ENCODE measurements around the gene PPP1R12B. TPM values are rescaled to one million over a fixed set of nuclear protein-coding genes. Genes with fewer than 3 reads are reported as not detected.
"Not testable (repeated sequence)": the region's sequence is repeated elsewhere in the genome, so short reads cannot be mapped to it uniquely, and the experiment has no call there.

Gene PPP1R12B
- total RNA-seq, 2 donors from 2014 or later, result 420 to 821 TPM

DNA sequence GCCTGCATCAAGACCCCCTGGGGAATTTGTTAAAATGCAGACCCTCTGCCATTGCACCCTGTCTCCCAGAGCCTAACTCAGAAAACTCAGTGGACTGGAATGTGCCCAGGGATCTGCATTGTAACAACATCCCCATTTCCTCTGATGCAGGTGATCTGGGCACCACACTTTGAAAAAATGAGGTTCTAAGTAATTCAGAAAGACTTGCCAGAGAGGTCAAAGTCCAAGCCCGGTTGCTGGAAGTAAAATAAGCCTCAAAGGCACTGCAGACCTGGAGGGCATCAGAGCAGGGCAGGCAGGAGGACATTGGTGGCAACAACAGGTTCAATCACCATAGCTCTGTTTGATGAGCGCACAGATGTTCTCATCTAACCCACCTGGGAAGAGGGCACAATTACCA lies 271.0 kb downstream of the PPP1R12B start:
- peak overlapping the region in 1 of 2 donors; percentile 65 for H3K27ac ChIP-seq
- DNase-seq (ENCODE audit: low spot score), result no peak
- H3K4me3 ChIP-seq, result no peak overlapping the region
- no peaks in the 10 kb centered on the region for H3K36me3 ChIP-seq
- no peaks in the 10 kb centered on the region for H3K9me3 ChIP-seq
- peaks cover 0 to 54% of the 10 kb centered on the region in 2 donors for H3K4me1 ChIP-seq
- TF ChIP-seq, protein P1, sequence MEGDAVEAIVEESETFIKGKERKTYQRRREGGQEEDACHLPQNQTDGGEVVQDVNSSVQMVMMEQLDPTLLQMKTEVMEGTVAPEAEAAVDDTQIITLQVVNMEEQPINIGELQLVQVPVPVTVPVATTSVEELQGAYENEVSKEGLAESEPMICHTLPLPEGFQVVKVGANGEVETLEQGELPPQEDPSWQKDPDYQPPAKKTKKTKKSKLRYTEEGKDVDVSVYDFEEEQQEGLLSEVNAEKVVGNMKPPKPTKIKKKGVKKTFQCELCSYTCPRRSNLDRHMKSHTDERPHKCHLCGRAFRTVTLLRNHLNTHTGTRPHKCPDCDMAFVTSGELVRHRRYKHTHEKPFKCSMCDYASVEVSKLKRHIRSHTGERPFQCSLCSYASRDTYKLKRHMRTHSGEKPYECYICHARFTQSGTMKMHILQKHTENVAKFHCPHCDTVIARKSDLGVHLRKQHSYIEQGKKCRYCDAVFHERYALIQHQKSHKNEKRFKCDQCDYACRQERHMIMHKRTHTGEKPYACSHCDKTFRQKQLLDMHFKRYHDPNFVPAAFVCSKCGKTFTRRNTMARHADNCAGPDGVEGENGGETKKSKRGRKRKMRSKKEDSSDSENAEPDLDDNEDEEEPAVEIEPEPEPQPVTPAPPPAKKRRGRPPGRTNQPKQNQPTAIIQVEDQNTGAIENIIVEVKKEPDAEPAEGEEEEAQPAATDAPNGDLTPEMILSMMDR (IDR thresholded peaks at IDR 0.05), result no peak
- H3K27me3 ChIP-seq, result no peaks in the 10 kb centered on the region

DNA sequence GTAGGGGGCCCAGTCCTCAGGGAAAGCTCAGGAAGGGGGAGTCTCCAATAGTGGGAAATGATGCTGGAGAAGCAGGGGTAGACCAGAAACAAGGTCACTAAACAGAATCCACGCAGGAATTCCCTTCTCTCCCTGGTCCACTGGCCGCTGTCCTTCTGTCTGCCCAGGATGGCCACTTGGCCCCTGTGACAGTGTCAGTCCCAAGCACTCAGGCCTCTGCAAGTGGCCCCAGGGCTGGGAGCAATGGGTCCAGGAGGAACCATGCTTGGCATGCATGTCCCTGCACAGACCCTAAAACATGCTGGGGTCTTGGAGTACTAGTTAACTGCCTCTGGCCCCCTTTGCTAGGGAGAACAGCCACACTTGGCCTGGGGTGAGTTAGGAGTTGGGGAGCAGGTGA lies 271.5 kb downstream of the PPP1R12B start:
- DNase-seq (ENCODE audit: low spot score); H3K4me3 ChIP-seq; H3K36me3 ChIP-seq; H3K27me3 ChIP-seq; H3K27ac ChIP-seq; H3K9me3 ChIP-seq: not testable (repeated sequence)
- H3K4me1 ChIP-seq, result peaks cover 0 to 49% of the 10 kb centered on the region in 2 donors

DNA sequence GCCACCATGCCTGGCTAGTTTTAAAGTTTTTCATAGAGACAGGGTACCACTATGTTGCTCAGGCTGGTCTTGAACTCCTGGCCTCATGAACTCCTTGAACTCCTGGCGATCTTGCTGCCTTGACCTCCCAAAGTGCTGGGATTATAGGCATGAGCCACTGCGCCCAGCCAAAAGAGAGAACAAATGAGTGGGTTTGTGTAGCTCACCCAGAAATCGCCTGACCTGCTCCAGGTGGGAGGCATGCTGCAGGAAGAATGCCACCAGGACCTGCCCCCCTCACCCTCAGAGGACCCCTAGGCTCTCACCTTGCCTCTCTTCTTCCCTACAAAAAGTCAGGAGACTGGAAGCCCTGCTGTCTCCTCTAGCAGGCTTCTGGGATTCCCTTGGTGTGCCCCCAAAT lies 272.9 kb downstream of the PPP1R12B start:
- Histone ChIP-seq H3K4me3 (no peak overlapping the region), H3K27ac (no peak overlapping the region), H3K27me3 (no peaks in the 10 kb centered on the region), H3K9me3 (no peaks in the 10 kb centered on the region), H3K4me1 (peaks cover 0 to 44% of the 10 kb centered on the region in 2 donors), H3K36me3 (no peaks in the 10 kb centered on the region)
- TF ChIP-seq, protein P1 (IDR thresholded peaks at IDR 0.05), result no peak
- no peak for DNase-seq (ENCODE audit: low spot score)

DNA sequence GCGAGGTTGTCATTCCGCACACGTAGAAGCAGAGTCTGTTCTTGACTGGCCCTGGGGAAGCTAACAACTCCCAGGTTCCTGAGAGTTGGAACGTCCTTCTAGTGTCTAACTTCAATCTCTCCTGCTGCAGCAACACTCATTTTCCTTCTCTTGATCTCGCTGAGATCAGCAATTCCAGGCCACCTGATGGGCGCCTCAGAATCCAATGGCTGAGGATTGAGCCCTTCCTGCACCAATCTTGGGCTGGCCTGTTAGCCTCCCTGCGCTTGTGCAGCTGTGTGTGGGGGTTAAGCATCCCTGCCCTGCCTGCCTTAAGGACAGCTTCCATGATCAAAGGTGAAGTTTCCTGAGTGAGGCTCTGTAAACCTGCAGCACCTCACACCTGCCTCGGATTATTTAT lies 273.9 kb downstream of the PPP1R12B start:
- H3K4me1 ChIP-seq, result peaks cover 0 to 41% of the 10 kb centered on the region in 2 donors
- H3K36me3 ChIP-seq, result no peaks in the 10 kb centered on the region
- no peaks in the 10 kb centered on the region for H3K27me3 ChIP-seq
- no peak overlapping the region for H3K27ac ChIP-seq
- DNase-seq (ENCODE audit: low spot score), result no peak
- TF ChIP-seq, protein P1 (IDR thresholded peaks at IDR 0.05), result no peak
- no peak overlapping the region for H3K4me3 ChIP-seq
- no peaks in the 10 kb centered on the region for H3K9me3 ChIP-seq

DNA sequence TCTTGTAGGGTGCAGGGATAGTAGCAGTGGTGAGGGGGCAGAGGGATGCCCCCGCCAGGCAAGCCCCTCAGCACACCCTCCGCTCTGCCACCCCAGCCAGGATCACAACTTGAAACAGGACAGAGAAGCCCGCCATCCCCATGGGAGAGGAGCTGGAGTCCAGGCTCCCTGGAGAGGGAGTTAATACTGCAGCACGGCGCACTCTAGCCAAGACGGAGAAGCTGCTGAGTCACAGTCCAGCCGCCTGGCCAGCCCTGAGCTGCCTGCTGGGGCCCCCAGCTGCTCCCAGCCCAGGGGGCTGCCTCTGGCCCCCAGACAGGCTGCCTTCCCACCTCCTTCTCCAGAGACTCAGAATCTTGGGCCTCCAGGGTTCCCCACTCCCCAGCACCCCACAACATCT lies 274.6 kb downstream of the PPP1R12B start:
- DNase-seq (ENCODE audit: low spot score), result peak; percentile 64
- Histone ChIP-seq H3K4me1 (peaks cover 0 to 40% of the 10 kb centered on the region in 2 donors), H3K4me3 (no peak overlapping the region), H3K27ac (peak overlapping the region in 1 of 2 donors; percentile 5), H3K36me3 (no peaks in the 10 kb centered on the region), H3K9me3 (no peaks in the 10 kb centered on the region), H3K27me3 (no peaks in the 10 kb centered on the region)
- TF ChIP-seq, protein P1 (IDR thresholded peaks at IDR 0.05), result no peak

DNA sequence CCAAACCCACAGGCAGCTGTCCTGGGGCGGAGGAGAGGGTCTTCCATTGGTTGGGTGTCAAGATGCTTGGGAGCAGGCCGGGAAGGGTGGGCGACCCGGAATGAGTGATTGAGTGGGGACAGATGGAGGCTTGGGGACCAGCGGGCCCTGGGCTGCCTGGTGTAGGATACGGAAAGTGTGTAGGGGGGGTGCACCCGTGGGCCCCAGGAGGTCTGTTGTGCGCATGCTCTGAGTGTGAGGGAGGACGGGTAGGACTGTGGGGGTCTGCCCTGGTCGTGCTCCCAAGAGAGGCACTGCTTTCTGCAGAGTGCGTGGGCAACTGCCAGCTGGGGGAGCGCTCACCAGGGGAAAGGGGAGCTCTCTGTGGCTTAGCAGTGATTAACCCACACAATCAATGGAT lies 275.0 kb downstream of the PPP1R12B start:
- peak overlapping the region in 1 of 2 donors; percentile 5 for H3K27ac ChIP-seq
- H3K36me3 ChIP-seq; DNase-seq (ENCODE audit: low spot score); H3K4me3 ChIP-seq; H3K9me3 ChIP-seq; H3K27me3 ChIP-seq: not testable (repeated sequence)
- peaks cover 0 to 36% of the 10 kb centered on the region in 2 donors for H3K4me1 ChIP-seq

DNA sequence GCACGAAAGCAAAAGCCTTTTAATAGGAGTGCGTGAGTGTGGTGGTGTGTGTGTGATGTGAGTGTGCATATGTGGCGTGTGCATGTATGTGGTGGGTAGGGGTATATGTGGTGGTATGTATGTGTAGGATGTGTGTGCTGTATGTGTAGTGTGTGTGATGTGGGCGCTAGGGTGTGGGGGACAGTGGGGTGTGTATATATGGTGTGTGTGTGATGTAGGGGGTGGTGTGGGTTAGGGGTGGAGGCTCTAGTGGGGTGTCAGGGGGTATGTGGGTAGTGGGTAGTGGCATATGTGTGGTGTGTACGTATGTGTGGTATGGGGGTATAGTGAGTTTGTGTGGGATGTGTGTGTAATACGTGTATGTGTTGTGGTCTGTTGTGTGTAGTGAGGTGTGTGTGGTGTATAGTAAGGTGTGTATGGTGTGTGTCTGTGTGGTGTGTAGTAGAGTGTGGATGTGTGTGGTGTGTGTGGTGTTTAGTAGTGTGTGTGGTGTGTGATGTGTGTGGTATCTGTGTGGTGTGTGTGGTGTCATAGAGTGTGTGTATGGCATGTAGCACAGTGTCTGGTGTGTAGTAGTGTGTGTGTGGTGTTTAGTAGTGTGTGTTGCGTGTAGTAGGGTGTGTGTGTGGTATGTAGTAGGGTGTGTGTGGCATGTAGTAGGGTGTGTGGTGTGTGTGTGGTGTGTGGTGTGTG lies 275.7 kb downstream of the PPP1R12B start:
- Histone ChIP-seq H3K4me3 (no peak overlapping the region), H3K27me3 (no peaks in the 10 kb centered on the region), H3K36me3 (no peaks in the 10 kb centered on the region), H3K9me3 (no peaks in the 10 kb centered on the region), H3K27ac (no peak overlapping the region), H3K4me1 (peaks cover 0 to 29% of the 10 kb centered on the region in 2 donors)
- TF ChIP-seq, protein P1 (IDR thresholded peaks at IDR 0.05), result no peak
- DNase-seq (ENCODE audit: low spot score), result no peak

Data from right atrium auricular region (tissue), 2 donors.